MCF 10A (cell line): ENCODE results near the gene DLX5. TPM values are rescaled to one million over a fixed set of nuclear protein-coding genes. Genes with fewer than 3 reads are reported as not detected.

Source experiments
- BruUV-seq: library from RNA; stranded (reverse); fragments of 400-500 nt; replicated peaks from 2 replicates; lab custom pipeline; 2021; lab: Mats Ljungman, UMichigan
- CTCF ChIA-PET: fragments of 300-600 bp; sonication (Branson Sonifier 250); formaldehyde crosslinking; extraction: SDS; loops from one replicate; lab custom pipeline; 2021; ENCODE audit warnings: antibody characterized with exemption, inconsistent platforms; lab: Yijun Ruan, JAX
- POLR2A ChIA-PET: fragments of 300-600, 350-650 bp; sonication (Branson Sonifier 250); formaldehyde crosslinking; extraction: SDS; loops from one replicate; lab custom pipeline; 2020; ENCODE audit warnings: antibody characterized with exemption, inconsistent platforms; lab: Yijun Ruan, JAX
- DNase-seq: peaks from one replicate; pipeline ENCODE4 v3.0.0-alpha.2; 2018; ENCODE audit not compliant: unreplicated experiment
- H3K27ac Mint-ChIP-seq: one replicate; pipeline ENCODE4 v1.8.0; 2022; ENCODE audit warnings: mild to moderate bottlenecking, low read depth, mixed read lengths; ENCODE audit not compliant: unreplicated experiment
- H3K27me3 Mint-ChIP-seq: one replicate; pipeline ENCODE4 v1.8.0; 2022; ENCODE audit warnings: mixed read lengths; ENCODE audit not compliant: insufficient read depth, unreplicated experiment
- H3K36me3 Mint-ChIP-seq: one replicate; pipeline ENCODE4 v1.8.0; 2022; ENCODE audit warnings: mild to moderate bottlenecking, moderate library complexity, mixed read lengths; ENCODE audit not compliant: insufficient read depth, unreplicated experiment
- H3K4me1 Mint-ChIP-seq: one replicate; pipeline ENCODE4 v1.8.0; 2022; ENCODE audit warnings: mixed read lengths; ENCODE audit not compliant: insufficient read depth, unreplicated experiment
- H3K4me3 Mint-ChIP-seq: one replicate; pipeline ENCODE4 v1.8.0; 2022; ENCODE audit warnings: mild to moderate bottlenecking, moderate library complexity, mixed read lengths; ENCODE audit not compliant: unreplicated experiment
- H3K9me3 Mint-ChIP-seq: one replicate; pipeline ENCODE4 v1.8.0; 2022; ENCODE audit warnings: mixed read lengths; ENCODE audit not compliant: unreplicated experiment
- intact Hi-C: fragments of 100-400 bp; cut with micrococcal nuclease; formaldehyde crosslinking; loops from 2 replicates; pipeline ENCODE4 v1.14.1; 2022
- total RNA-seq: library from RNA; stranded (reverse); gene quantifications from 2 replicates; pipeline ENCODE4 v1.2.3, GENCODE V29; 2022
- TF ChIP-seq, protein P1 (sequence below): fragments of 200-600 bp; IDR thresholded peaks from one replicate; pipeline ENCODE4 v1.8.0; 2022; ENCODE audit warnings: antibody characterized with exemption, mild to moderate bottlenecking; ENCODE audit not compliant: unreplicated experiment

Gene DLX5
- total RNA-seq, 1 experiment from 2014 or later, result not detected

GRCh38 chr7:97006816-97007582, 17.6 kb downstream of the DLX5 start:
- CTCF ChIA-PET, result interaction anchor here (0.6 to 1.0 kb wide), 2 partner anchors 21 to 480 kb away, joined by 3 read pairs; no protein-coding TSS in a partner anchor
- intact Hi-C loops, result no loop called here
- BruUV-seq, result no TSS peak

DNA sequence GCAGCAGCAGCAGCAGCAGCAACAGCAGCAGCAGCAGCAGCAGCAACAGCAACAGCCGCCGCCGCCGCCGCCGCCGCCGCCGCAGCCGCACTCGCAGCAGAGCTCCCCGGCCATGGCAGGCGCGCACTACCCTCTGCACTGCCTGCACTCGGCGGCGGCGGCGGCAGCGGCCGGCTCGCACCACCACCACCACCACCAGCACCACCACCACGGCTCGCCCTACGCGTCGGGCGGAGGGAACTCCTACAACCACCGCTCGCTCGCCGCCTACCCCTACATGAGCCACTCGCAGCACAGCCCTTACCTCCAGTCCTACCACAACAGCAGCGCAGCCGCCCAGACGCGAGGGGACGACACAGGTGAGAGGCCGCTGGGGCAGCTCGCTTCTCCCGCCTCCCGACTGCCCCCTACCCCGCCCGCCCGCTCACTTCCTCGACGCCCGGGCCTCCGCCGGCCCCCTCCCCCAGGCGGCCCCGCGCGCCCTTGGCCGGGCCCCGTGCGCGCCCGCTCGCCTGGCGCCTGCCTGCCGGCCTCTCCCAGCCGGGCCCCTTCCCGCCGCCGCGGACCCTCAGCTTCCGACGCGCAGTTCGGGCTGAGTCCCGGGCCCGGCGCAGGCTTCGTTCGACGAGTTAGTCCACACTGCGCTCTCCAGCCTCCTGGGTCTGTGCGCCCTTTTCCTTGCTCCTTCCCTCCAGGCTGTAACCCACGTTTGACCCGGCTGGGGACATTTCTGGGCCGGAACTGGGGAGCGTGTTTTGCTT, 18.4 kb downstream of the DLX5 start:
- intact Hi-C loops, result no loop called here
- Mint-ChIP-seq H3K9me3 (no peaks in the 10 kb centered on the region), H3K4me1 (no peaks in the 10 kb centered on the region), H3K36me3 (no peaks in the 10 kb centered on the region), H3K27ac (no peak overlapping the region), H3K4me3 (peak overlapping the region; percentile 77), H3K27me3 (peaks cover 38% of the 10 kb centered on the region)
- no TSS peak for BruUV-seq
- CTCF ChIA-PET, result interaction anchor here (0.6 to 1.0 kb wide), 2 partner anchors 12 to 20 kb away, joined by 3 to 4 read pairs; no protein-coding TSS in a partner anchor
- POLR2A ChIA-PET, result no interaction called here
- TF ChIP-seq, protein P1, sequence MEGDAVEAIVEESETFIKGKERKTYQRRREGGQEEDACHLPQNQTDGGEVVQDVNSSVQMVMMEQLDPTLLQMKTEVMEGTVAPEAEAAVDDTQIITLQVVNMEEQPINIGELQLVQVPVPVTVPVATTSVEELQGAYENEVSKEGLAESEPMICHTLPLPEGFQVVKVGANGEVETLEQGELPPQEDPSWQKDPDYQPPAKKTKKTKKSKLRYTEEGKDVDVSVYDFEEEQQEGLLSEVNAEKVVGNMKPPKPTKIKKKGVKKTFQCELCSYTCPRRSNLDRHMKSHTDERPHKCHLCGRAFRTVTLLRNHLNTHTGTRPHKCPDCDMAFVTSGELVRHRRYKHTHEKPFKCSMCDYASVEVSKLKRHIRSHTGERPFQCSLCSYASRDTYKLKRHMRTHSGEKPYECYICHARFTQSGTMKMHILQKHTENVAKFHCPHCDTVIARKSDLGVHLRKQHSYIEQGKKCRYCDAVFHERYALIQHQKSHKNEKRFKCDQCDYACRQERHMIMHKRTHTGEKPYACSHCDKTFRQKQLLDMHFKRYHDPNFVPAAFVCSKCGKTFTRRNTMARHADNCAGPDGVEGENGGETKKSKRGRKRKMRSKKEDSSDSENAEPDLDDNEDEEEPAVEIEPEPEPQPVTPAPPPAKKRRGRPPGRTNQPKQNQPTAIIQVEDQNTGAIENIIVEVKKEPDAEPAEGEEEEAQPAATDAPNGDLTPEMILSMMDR, result no peak
- DNase-seq, result peak; percentile 14

More at GRCh38 chr7:97006816-97007582, 17.6 kb downstream of the DLX5 start:
- POLR2A ChIA-PET, result no interaction called here
- no peak for DNase-seq
- no peaks in the 10 kb centered on the region for H3K4me1 Mint-ChIP-seq
- H3K27me3 Mint-ChIP-seq, result peaks cover 46% of the 10 kb centered on the region
- H3K36me3 Mint-ChIP-seq, result no peaks in the 10 kb centered on the region
- TF ChIP-seq, protein P1, result no peak
- H3K4me3 Mint-ChIP-seq, result peak overlapping the region; percentile 77
- no peak overlapping the region for H3K27ac Mint-ChIP-seq
- H3K9me3 Mint-ChIP-seq, result no peaks in the 10 kb centered on the region

DNA sequence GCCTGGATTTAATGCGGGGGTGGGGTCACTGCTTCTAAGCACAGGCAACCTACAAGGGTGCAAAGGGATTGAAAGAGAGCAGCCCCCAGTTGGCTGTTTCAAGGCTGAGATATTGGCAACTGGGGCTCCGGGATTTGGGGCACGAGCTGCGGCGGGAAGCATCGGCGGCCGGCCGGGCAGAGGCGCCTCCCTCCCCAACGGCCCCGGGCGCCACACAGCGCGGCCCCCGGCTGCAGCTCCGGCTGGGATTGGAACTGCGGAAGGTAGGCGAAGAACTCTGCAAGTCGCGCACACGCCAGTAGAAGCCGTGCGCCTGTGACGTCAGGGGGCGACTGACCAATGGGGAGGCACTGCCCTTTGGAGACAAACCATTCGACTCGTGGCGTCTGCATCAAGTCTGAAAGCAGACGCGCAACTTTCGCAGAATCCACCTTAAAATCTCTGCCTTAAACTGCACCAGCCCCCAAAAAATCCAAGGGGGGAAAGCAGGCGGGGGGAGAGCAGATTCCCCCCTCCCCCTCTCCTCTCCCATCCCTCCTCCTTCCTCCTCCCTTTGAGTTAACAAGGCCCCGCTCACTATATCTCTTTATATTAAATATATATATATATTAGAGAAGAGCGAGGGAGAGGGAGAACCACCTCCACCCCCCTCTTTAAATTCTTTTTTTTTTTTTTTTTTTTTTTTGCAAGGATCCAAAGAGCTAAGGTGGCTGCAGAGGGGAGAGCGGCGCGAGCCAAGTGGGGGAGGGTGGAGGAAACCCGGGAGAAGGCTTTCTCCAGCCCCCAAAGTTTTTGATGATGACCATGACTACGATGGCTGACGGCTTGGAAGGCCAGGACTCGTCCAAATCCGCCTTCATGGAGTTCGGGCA, 19.2 kb downstream of the DLX5 start, which contains the start of gene DLX6:
Gene DLX6 (plus strand): TSS at position 371 of the 872 bp plus-strand sequence. CDS start 425 bp downstream, at position 796.
- peak within 1 kb of the TSS; percentile 77 for H3K4me3 Mint-ChIP-seq
- CTCF ChIA-PET, result interaction anchor here (0.6 kb wide), 1 partner anchor 13 kb away, joined by 4 read pairs; no protein-coding TSS in a partner anchor
- no TSS peak for BruUV-seq
- no peak within 1 kb of the TSS for H3K27ac Mint-ChIP-seq
- no peaks in the 10 kb centered on the region for H3K4me1 Mint-ChIP-seq
- H3K9me3 Mint-ChIP-seq, result no peaks in the 10 kb centered on the region
- peak; percentile 69 for DNase-seq
- POLR2A ChIA-PET, result interaction anchor here (0.6 to 0.7 kb wide), 3 partner anchors 10 to 58 kb away, joined by 3 read pairs; no protein-coding TSS in a partner anchor
- no peaks in the 10 kb centered on the region for H3K36me3 Mint-ChIP-seq
- intact Hi-C loops, result no loop called here
- TF ChIP-seq, protein P1, result no peak
- H3K27me3 Mint-ChIP-seq, result peaks cover 37% of the 10 kb centered on the region
